HL-60 (cell line): ENCODE measurements around the gene OR14K1.
"Not testable (repeated sequence)": the region's sequence is repeated elsewhere in the genome, so short reads cannot be mapped to it uniquely, and the experiment has no call there.

Experiments used
- DNase-seq, 2 experiments: peaks; one replicate each; pipeline ENCODE4 v3.0.0-alpha.2; 2010 to 2020; ENCODE audit warnings: low read depth in 1 of 2, low spot score in 1 of 2
- H3K27ac ChIP-seq: fragments of 250-450 bp; sonication (Bioruptor Pico); replicated peaks from 2 replicates; pipeline ENCODE4 v1.5.1; 2020; ENCODE audit warnings: mild to moderate bottlenecking, moderate library complexity
- H3K27me3 ChIP-seq: fragments of 250-450 bp; sonication (Bioruptor Pico); 2 replicates; pipeline ENCODE4 v1.5.1; 2021; ENCODE audit warnings: mild to moderate bottlenecking, moderate library complexity; ENCODE audit not compliant: insufficient read depth, poor library complexity, severe bottlenecking
- H3K4me3 ChIP-seq: replicated peaks from 2 replicates; pipeline ENCODE4 v1.5.1; 2011; ENCODE audit warnings: mild to moderate bottlenecking, control low read depth, low read length; ENCODE audit not compliant: insufficient read depth
- GABPA ChIP-seq: IDR thresholded peaks from 2 replicates; pipeline ENCODE4 v1.6.1; 2012; ENCODE audit warnings: low read depth
- POLR2AphosphoS5 ChIP-seq: IDR thresholded peaks from 2 replicates; pipeline ENCODE4 v1.6.1; 2012; ENCODE audit warnings: low read depth
- SPI1 ChIP-seq: IDR thresholded peaks from 2 replicates; pipeline ENCODE4 v1.6.1; 2012; ENCODE audit warnings: low read depth, mild to moderate bottlenecking, borderline replicate concordance
- long read RNA-seq: library from polyadenylated mRNA; unstranded; transcript quantifications from one replicate; pipeline ENCODE4 v2.0.0, GENCODE V29; 2020
- TF ChIP-seq, protein P1 (sequence below): IDR thresholded peaks from one replicate; pipeline ENCODE4 v1.5.1; 2011; ENCODE audit warnings: low read length, control low read depth, inconsistent platforms; ENCODE audit not compliant: insufficient read depth
- TF ChIP-seq, protein P2 (sequence below): IDR thresholded peaks from 2 replicates; pipeline ENCODE4 v1.6.1; 2012; ENCODE audit warnings: low read depth; ENCODE audit not compliant: insufficient replicate concordance

The OR14K1 gene, protein sequence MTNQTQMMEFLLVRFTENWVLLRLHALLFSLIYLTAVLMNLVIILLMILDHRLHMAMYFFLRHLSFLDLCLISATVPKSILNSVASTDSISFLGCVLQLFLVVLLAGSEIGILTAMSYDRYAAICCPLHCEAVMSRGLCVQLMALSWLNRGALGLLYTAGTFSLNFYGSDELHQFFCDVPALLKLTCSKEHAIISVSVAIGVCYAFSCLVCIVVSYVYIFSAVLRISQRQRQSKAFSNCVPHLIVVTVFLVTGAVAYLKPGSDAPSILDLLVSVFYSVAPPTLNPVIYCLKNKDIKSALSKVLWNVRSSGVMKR
- long read RNA-seq = 0 reads

GRCh38 chr1:247738315-247738714, at the start of gene OR14K1:
Gene OR14K1 (plus strand): TSS chr1:247738615. CDS start chr1:247738615, 0 bp downstream.
- H3K27me3 ChIP-seq = no peaks in the 10 kb centered on the region
- TF ChIP-seq, protein P1, sequence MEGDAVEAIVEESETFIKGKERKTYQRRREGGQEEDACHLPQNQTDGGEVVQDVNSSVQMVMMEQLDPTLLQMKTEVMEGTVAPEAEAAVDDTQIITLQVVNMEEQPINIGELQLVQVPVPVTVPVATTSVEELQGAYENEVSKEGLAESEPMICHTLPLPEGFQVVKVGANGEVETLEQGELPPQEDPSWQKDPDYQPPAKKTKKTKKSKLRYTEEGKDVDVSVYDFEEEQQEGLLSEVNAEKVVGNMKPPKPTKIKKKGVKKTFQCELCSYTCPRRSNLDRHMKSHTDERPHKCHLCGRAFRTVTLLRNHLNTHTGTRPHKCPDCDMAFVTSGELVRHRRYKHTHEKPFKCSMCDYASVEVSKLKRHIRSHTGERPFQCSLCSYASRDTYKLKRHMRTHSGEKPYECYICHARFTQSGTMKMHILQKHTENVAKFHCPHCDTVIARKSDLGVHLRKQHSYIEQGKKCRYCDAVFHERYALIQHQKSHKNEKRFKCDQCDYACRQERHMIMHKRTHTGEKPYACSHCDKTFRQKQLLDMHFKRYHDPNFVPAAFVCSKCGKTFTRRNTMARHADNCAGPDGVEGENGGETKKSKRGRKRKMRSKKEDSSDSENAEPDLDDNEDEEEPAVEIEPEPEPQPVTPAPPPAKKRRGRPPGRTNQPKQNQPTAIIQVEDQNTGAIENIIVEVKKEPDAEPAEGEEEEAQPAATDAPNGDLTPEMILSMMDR = no peak
- no peak for TF ChIP-seq POLR2AphosphoS5
- TF ChIP-seq SPI1 = no peak
- TF ChIP-seq, protein P2, sequence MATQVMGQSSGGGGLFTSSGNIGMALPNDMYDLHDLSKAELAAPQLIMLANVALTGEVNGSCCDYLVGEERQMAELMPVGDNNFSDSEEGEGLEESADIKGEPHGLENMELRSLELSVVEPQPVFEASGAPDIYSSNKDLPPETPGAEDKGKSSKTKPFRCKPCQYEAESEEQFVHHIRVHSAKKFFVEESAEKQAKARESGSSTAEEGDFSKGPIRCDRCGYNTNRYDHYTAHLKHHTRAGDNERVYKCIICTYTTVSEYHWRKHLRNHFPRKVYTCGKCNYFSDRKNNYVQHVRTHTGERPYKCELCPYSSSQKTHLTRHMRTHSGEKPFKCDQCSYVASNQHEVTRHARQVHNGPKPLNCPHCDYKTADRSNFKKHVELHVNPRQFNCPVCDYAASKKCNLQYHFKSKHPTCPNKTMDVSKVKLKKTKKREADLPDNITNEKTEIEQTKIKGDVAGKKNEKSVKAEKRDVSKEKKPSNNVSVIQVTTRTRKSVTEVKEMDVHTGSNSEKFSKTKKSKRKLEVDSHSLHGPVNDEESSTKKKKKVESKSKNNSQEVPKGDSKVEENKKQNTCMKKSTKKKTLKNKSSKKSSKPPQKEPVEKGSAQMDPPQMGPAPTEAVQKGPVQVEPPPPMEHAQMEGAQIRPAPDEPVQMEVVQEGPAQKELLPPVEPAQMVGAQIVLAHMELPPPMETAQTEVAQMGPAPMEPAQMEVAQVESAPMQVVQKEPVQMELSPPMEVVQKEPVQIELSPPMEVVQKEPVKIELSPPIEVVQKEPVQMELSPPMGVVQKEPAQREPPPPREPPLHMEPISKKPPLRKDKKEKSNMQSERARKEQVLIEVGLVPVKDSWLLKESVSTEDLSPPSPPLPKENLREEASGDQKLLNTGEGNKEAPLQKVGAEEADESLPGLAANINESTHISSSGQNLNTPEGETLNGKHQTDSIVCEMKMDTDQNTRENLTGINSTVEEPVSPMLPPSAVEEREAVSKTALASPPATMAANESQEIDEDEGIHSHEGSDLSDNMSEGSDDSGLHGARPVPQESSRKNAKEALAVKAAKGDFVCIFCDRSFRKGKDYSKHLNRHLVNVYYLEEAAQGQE = no peak
- no peak for TF ChIP-seq GABPA
- no peak within 1 kb of the TSS for H3K4me3 ChIP-seq
- H3K27ac ChIP-seq = no peak within 1 kb of the TSS
- DNase-seq = no peak

GRCh38 chr1:247701338-247701737, 37.1 kb upstream of the OR14K1 start:
- DNase-seq = no peak
- no peak for TF ChIP-seq GABPA
- TF ChIP-seq SPI1 = no peak
- TF ChIP-seq, protein P2 = no peak
- TF ChIP-seq, protein P1 = no peak
- TF ChIP-seq POLR2AphosphoS5 = no peak
- no peak overlapping the region for H3K4me3 ChIP-seq
- H3K27me3 ChIP-seq = no peaks in the 10 kb centered on the region
- H3K27ac ChIP-seq = no peak overlapping the region

- not testable (repeated sequence) for H3K4me3 ChIP-seq, DNase-seq, H3K27me3 ChIP-seq, H3K27ac ChIP-seq
Observed at GRCh38 chr1:247710681-247711080, 27.7 kb upstream of the OR14K1 start.

- no peak overlapping the region for H3K4me3 ChIP-seq
- TF ChIP-seq POLR2AphosphoS5 = no peak
- TF ChIP-seq, protein P2 = no peak
- TF ChIP-seq GABPA = no peak
- no peak for TF ChIP-seq SPI1
- TF ChIP-seq, protein P1 = no peak
- DNase-seq = no peak
- no peaks in the 10 kb centered on the region for H3K27me3 ChIP-seq
- no peak overlapping the region for H3K27ac ChIP-seq
Observed at GRCh38 chr1:247713753-247714152, 24.7 kb upstream of the OR14K1 start.
